Renal cortical epithelial cell (primary cell): ENCODE data around the gene IL36G. TPM values are rescaled to one million over a fixed set of nuclear protein-coding genes. Genes with fewer than 3 reads are reported as not detected.

Experiments
- DNase-seq: peaks from one replicate; pipeline ENCODE4 v3.0.0-alpha.2; 2011; ENCODE audit warnings: low read depth
- total RNA-seq: library from RNA; depleted of rRNA; stranded (reverse); fragments of >200 nt; gene quantifications from 2 replicates; pipeline ENCODE4 v1.2.3, GENCODE V29; 2014

Gene IL36G
- total RNA-seq, 1 donor from 2014 or later: not detected

DNA sequence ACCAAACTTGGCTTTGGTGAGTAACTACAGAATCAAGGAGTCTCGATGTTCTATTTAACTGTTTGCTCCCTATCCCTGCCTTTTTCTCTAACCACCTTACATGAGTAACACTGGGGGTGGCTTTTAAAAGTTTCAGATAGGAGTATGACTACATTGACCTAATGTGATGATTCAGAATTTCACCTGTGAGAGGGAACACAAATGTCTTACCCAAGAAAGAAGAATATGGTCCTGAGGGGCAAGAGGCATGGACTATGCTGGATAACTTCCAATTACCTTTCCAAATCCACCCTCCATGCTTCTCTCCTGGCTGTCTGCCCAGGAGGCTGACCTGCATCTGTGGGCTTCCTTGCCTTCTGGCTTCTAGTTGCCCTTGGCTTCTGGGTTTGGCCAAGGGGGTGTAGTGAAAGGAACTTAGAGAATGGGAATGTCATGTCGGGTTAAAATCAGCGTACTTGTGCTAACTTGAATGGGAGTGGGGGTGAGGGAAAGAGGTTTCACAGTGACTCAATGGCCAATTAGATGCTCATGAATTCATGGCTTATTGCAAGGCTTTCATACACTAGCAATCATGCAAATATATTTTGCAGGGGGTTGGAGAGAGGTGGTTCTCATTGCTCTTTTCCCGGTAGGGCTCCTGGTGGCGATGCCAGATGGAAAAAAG is 5.3 kb upstream of the IL36G start:
- DNase-seq: no peak

DNA sequence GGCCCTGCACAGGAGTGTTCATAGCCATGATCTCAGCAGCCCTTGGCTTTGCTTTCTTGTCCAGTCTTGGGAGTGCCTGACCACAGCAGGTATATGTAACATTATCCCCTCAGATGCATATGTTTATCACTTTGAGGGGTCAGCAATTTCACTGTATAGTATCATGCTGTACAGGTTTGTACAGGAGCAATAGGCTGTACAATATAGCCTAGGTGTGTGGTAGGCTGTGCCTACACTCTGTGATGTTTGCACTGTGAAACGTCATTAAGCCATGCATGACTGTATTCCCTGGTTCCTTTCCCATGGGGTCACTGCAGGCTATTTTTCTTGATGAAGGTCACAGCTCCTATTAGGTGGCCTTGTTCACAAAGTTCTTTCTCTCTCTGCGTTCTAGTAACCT is 4.7 kb upstream of the IL36G start:
- DNase-seq: no peak

DNA sequence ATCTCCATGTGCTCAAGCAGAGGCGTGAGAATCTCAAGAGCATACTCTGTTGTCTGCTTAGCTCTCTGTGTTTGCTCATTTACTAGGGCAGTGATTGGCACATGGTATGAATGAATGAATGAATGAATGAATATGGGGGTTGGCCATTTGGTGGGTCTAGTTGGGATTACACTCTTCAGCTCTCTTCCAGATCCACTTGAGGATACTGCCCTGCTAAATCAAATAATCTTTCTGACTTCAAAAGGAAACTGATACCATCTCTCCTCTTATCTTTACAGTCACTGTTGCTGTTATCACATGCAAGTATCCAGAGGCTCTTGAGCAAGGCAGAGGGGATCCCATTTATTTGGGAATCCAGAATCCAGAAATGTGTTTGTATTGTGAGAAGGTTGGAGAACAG is 1.9 kb downstream of the IL36G start:
- DNase-seq: no peak

DNA sequence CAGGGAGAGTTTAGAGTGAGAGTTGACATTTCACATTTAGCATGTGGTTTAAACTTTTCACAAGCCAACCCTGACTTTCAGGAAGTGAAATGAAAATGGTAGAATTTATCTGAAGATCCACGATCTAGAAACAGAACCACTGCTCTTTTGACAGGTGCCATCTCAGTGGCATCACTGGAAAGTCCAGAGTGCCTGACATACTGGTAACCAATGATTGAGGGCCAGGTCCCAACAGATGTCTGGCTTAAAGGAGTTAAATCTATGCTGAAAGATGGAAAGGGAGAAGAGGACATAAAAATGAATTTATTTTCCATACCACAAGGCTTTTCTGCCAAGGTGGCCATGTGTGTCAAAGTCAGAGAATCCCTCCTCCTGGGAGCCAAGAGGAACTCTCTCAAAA is 2.7 kb downstream of the IL36G start:
- no peak for DNase-seq

DNA sequence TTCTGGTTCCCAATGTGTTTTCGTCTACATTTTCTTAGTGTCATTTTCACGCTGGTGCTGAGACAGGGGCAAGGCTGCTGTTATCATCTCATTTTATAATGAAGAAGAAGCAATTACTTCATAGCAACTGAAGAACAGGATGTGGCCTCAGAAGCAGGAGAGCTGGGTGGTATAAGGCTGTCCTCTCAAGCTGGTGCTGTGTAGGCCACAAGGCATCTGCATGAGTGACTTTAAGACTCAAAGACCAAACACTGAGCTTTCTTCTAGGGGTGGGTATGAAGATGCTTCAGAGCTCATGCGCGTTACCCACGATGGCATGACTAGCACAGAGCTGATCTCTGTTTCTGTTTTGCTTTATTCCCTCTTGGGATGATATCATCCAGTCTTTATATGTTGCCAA is 7.3 kb downstream of the IL36G start:
- no peak for DNase-seq

DNA sequence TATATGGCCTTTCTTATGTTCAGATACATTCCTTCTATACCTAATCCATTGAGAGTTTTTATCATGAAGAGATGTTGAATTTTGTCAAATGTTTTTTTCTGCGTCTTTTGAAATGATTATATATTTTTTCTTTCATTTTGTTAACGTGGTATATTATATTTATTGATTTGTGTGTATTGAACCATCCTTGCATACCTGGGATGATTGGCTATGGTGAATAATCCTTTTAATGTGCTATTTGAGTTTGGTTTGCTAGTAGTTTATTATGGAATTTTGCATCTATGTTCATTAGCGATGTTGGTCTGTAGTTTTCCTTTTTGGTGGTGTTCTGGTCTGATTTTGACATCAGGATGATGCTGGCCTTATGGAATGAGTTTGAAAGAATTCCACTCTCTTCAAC is 11.8 kb downstream of the IL36G start:
- no peak for DNase-seq

DNA sequence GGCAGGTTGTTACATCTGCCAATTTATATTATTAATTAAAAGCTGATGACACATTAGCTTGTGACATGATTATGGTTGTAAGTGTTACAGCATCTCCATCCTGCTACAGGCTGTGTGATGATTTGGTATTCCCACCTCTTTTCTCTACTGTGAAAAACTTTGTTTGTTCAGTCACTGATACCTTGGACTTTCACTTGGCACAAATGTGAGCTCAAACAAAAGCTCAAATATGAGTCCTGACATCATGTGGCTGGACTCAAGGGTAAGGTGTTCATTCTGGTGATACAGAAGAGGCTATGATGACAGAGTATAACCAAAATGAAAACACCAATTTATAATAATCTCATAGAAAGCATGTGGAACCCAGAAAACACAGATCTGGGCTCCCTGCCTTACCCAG is 16.0 kb downstream of the IL36G start:
- DNase-seq: no peak

DNA sequence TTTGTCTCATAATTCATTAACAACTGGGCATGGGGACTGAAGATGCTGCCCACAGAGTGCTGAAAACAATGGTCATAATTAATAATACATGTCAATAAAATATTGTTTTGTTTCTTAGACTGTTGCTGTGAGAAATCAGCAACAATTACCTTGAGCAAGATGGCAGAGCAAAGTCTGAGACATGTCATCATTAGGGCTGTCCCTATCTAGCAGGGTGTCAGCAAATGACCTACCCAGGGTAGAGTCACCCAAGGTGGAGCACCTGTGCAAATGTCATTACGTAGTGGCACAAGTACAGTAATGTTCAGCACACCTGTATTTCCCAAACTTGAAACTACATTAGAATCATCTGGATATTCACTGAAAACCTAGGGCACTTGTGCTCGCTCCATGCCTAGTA is 16.8 kb downstream of the IL36G start:
- DNase-seq: no peak

DNA sequence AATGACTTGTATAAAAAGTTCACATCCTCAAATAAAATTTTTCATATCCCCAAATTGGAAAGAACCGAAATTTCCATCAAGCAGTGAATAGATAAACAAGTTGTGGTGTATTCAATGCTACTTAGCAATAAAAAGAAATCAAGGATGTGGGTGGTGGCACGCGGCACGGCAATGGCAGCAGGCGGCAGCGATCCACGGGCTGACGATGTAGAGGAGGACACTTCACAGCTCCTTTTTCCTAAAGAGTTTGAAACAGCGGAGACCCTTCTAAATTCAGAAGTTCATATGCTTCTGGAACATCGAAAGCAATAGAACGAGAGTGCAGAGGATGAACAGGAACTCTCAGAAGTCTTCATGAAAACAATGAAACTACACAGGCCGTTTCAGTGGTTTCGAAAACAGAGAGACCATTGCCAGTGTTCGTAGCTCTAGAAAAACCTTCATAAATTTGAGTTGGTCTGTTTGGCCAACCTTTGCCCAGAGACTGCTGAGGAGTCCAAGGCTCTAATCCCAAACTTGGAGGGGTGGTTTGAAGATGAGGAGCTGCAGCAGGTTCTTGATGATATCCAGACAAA is 17.6 kb downstream of the IL36G start:
- no peak for DNase-seq

DNA sequence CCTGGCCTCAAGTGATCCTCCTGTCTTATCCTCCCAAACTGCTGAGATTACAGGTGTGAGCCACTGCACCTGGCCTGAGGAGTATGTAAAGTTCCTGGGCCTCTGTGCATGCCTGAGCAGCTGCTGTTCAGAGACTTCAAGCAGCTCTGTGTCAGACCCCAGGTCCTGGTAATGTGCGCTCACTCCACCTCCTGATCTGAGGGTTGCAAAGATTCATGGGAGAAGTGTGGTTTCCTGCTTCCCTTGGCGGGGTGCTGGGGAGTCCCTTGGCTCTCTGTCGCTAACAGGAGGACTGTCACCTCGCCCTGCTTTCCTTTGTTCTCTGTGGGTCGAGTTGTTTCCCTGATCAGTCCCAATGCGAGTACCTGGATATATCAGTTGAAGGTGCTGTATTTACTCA is 18.8 kb downstream of the IL36G start:
- no peak for DNase-seq

DNA sequence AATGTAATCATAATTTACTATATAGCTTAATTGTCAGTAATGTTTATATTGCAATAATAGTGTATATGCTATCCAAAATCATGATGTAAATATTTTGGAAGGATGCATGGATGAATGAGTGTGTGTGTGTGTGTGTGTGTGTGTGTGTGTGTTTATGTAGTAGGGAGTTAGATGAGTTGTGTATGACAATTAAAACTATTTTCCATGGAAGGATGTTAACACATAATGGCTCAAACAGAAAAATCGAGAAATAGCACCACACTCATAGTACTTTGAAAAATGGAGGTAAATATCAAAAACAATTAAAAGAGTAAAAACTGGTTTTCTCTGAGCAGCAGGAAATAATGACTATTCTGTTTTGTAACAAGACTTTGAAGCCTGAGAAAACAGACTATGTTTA is 19.3 kb downstream of the IL36G start:
- no peak for DNase-seq

DNA sequence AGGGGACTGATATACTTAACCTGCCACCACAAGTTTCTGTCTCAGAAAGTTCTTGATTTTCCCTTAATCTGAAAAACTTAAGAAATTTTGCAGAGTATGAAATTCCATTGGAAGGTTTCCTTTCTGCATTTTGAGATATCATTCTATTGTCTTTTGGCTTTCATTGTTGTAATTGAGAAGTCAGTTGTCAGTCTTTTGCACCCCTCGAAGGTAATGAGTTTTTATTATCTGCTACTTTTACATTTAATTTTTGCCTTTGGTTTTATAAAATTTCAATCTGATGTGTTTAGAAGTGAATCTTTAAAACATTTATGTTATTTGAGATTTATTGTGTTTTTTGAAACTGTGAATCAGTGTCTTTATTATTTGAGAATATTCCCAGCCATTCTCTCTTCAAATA is 22.6 kb downstream of the IL36G start:
- no peak for DNase-seq

DNA sequence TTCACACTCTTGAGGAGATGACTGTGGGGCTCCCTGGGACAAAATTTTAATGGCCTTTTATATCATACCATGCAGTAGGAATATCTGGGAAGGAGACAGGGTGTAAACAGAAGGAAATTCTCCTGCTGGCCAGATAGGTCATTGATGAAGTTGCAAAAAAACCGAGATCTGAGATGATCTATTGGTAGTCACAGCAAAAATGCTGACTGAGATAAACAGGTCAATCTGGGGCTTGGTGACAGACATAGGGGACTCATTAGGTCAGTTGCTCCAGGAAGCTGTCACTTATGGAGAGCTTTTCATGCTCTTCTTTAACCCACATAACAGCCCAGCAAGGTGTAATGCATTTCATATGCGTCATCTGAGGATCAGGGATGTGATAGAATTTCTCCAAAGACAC is 24.9 kb downstream of the IL36G start:
- no peak for DNase-seq

DNA sequence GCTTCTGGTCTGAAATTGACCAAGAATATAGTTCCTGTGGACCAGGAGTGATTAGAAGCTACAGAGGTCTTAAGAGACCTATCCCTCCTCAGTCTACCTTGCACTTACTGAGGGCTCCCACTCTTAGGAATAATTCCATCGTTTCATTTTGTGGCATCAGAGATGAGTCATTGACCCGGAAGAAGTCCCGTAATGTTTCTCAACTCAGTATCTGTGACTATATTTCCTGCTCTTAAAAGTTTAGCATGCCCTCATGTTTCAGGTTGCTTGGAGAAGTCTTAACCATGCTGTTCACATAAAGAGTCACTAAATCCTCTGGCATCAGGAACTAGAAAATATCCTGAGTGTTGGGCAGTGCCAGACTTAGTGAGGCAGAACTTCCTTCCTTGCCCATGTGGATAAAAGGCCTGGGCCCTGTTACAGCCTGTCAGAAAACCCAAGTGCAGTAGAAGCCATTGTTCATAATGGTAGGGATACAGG is 27.3 kb downstream of the IL36G start, which contains the start of gene IL36A:
Gene IL36A, plus strand, starts transcription at position 430 of the 480 bp plus-strand sequence. CDS start 413 bp downstream, outside the sequence.
- DNase-seq: no peak

DNA sequence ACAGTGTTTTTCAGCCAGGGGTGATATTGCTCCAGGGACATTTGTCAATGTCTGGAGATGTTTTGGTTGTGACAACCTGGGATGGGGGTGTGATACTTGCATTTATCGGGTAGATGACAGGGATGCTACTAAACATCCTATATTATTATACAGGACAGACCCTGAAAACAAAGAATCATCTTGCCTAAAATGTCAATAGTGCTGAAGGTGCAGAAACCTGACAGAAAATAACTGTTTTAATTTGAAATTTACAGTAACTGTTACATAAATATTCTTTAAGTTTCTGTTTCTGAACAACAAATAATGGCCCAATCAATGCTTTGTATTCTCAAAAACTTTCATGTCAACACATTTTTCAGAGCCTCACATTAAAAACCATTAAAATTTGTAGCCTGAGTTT is 29.4 kb downstream of the IL36G start:
- no peak for DNase-seq

DNA sequence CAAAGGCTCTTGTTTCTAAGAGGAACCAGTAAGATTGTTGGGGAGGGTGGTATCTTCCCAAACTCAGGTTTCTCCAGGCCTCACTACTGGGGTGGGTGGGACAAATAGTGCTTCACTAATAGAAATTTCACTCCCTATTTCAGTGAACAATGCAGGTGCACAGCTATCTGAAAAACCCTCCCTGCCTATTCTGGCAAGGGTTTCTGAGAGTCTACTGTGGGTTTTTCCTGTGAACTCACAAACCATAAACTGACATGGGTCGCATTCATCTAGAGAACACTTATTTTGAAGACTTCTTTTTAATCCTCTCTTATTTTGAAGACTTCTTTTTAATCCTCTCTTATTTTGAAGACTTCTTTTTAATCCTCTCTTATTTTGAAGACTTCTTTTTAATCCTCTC is 31.8 kb downstream of the IL36G start:
- no peak for DNase-seq

DNA sequence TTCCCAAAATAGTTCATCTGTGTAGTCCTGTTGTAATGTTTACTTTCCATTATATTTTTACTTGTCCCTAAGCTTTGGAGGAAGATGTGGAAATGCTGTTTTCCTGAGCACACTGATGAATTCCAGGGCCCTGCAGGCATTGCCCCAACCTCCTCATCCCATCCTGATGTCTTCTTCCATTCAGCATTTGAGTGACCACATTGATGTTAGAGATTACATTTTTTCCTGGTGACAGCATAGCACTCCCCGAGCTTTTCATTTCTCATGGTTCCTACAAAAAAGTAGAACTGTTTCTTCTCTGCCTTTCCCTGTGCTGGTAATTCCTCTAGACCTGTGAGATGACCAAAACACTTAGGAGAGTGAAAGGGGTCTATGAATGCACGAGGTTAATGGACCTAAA is 32.3 kb downstream of the IL36G start:
- no peak for DNase-seq

DNA sequence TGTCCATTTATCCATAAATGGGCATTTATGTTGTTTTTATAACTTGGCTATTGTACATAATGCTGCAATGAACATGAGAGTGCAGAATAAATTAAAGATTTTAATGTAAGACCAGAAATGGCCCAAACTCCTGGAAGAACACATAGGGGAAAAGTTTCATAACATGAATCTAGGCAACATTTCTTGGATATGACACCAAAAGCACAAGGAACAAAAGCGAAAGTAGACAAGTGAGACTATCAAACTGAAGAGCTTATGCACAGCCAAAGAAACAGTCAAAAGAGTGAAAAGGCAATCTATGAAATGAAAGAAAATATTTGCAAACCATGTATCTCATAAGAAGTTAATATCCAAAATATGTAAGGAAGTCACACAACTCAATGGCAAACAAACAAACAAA is 33.3 kb downstream of the IL36G start:
- DNase-seq: no peak

DNA sequence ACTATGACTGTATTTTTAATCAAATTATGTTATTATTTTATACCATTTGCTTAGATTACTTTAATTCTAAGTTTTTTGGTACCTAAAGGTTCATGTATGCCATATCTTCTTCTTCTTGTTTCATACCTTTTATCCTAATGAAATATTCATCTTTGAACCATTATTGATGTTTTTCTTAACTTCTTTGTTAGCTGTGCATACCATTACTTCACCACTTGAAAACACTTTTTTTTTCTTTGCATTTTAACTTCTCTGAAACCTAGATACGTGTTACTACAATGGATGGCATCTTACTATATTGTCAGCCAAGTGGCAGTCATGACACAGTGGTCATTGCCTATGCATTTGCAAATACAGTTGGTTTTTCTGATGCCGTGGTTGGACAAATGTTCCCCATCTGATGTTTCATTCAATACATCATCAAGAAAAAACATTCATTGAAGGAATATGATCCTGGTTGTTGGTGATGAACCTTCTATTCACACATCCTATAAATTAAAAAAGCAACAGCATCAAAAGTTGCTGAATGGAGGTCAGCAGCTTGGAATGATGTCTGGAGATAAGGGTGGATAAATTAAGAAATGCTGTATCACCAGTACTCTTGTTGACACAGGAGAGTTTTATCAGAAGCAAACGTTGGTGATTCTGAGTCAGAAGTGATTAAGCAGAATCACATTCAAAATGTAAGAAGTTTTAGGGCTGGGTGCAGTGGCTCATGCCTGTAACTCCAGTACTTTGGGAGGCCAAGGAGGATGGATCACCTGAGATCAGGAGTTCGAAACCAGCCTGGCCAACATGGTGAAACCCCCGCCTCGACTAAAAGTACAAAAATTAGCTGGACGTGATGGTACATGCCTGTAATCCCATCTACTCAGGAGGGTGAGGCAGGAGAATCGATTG is 34.9 kb downstream of the IL36G start:
- DNase-seq: peak; percentile 14

DNA sequence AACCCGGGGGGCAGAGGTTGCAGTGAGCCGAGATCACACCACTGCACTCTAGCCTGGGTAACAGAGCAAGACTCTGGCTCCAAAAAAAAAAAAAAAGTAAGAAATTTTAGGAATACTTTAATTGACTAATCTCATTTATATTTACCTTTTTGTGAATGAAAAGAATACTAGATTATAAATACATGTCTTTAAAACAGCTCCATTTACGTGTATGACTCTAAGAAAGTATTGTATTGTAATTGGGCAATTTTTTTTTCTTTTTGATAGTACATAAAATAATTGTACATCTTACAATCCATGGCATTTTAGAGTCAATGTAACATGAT is 35.5 kb downstream of the IL36G start:
- no peak for DNase-seq

DNA sequence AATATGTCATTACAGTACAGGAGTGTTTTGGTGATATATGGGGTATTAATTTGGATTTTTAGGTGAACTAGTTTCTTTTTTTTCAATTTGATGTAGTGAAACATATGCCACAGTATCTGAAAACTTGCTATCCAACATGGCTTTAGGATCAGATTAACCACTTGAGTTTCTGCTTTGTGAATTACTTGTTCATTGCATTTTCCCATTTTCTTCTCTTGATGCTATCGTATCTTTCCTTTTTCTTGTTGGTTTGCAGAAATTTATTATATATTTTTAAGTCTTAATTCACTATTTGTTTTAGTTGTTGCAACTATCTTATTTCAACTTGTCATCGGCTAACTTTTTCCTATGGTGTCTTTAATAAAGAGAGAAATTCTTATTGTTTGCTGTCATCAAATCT is 36.3 kb downstream of the IL36G start:
- DNase-seq: no peak

DNA sequence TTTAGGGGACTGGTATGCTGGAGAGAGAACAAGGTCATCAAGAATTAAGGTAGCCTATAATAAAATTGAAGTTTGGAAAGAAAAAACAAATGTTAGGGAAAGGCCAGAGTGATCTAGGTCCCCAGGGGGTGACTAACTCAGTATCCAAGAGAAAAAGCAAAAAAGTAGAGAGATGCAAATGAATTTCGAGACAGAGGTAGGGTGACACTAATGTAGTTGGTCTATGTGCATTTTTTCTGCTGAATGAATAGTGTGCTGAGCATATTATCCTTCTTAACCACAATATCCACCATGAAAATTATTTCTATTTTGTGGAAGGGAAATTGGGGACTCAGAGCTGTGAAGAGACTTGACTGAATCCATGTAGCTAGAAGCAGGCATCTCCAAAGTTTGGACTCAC is 37.2 kb downstream of the IL36G start:
- DNase-seq: no peak

DNA sequence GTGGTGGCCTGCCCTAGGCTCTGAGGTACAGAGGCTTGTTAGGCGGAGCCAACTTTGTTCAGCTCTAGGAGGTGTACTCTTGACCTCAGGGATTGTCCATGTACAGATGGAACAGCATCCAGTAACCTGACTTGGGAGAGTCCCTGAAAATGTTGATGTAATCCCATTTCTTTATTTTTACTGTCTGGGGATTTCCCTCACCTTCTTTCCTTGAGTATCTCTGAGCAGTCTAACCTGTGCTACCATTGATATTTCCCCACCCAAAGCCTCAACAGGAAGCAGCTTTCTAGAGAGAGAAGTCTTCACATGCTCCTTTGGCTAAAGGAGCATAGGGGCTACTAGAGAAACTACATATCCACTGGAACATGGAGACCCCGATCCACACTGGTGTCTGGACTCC is 37.8 kb downstream of the IL36G start:
- DNase-seq: no peak
